ENCODE results near the gene GALNTL6.

GRCh38 chr4:171880136-171880535, 66.9 kb downstream of the GALNTL6 start:
- TF ChIP-seq POLR2A (IDR thresholded peaks at IDR 0.05), result no peak
- TF ChIP-seq CTCF (IDR thresholded peaks at IDR 0.05), result no peak
- no peak for TF ChIP-seq EP300 (IDR thresholded peaks at IDR 0.05; ENCODE audit: low read depth)
